ENCODE measurements around the gene TRAF7.

DNA sequence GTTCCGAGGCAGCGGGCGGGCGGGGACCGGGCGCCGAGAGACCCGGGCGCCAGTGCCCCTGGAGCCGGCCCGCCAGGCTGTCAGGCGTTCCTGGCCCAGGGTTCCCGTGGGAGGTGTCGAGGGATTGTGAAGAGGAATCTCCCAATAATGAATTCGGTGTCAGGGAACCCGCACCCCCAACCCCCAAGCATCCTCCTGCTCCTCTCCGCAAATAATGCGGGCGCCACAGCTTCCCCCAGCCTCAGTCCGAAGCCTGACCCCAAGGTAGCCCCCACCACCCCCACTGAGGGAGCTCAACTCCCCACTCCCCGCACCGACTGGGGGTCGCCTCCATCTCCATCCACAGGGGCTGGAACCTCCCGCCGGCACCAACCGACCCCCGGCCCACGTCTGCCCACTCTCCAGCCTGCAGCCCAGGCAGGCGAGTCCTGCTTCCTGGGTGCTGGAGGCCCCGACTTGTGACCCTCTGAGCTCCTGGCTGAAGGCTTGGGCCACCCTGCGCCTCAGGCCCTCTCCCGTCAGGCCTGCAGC lies 41.5 kb downstream of the TRAF7 start:
- no peak for TF ChIP-seq L3MBTL2 (conservative IDR thresholded peaks at IDR 0.05)
- no peak for TF ChIP-seq SP1 (IDR thresholded peaks at IDR 0.05)
- TF ChIP-seq BHLHE40 (IDR thresholded peaks at IDR 0.05; ENCODE audit: borderline replicate concordance), result no peak
- TF ChIP-seq ZNF384 (IDR thresholded peaks at IDR 0.05), result no peak

Data from HEK293T (cell line).